Measurements from ENCODE around the gene MB. TPM values are rescaled to one million over a fixed set of nuclear protein-coding genes. Genes with fewer than 3 reads are reported as not detected.

MB gene
- polyA plus RNA-seq, 3 donors: not detected

DNA sequence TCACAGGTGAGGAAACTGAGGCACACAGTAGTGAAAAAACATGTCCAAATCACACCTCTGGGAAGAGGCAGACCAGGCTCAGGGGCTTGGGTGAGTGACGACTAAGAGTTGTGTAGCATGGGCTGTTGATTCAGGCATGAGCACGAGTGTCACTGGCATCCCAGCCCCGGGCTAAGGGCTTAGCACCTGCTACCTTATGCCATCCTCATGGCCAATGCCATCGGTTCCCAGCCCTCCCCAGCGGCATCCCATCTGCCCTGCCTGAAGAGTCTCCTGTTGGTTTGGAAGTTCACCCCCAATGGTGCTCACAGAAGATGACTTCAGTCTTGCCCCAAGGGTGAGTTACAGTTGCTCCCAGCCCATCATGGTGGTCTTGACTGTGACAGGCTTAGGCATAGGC, 22.4 kb downstream of the MB start:
- no peak for DNase-seq
- Mint-ChIP-seq H3K4me1 (peaks cover 15% of the 10 kb centered on the region), H3K27me3 (ENCODE audit: low read depth in 3 of 3) (peaks cover 6 to 9% (median 7%) of the 10 kb centered on the region in 3 donors), H3K9me3 (no peaks in the 10 kb centered on the region), H3K36me3 (no peaks in the 10 kb centered on the region), H3K27ac (no peak overlapping the region), H3K4me3 (no peak overlapping the region)
- WGBS (ENCODE audit: insufficient coverage): 95% methylated on average over 4 of the region's 5 CpGs
- Histone ChIP-seq H3K9me3 (replicated peaks in 1 of 2; ENCODE audit: control insufficient read depth in 1 of 2, insufficient read depth in 1 of 2, low read length in 2 of 2) (no peaks in the 10 kb centered on the region), H4K20me1 (ENCODE audit: insufficient read depth, low read length) (no peaks in the 10 kb centered on the region), H2AFZ (ENCODE audit: insufficient read depth, low read depth, low read length, poor library complexity, severe bottlenecking) (no peak overlapping the region), H3K4me3 (replicated peaks in 1 of 3; ENCODE audit: low read depth in 2 of 3, low read length in 3 of 3) (no peak overlapping the region), H3K4me1 (ENCODE audit: control insufficient read depth in 1 of 2, insufficient read depth in 2 of 2, low read length in 2 of 2) (peaks cover 21 to 30% of the 10 kb centered on the region in 2 donors), H3K27ac (ENCODE audit: low read depth in 1 of 2, low read length in 2 of 2) (no peak overlapping the region), H3K4me2 (replicated peaks; ENCODE audit: extremely low read depth, low read length, poor library complexity, severe bottlenecking) (no peak overlapping the region), H3K79me2 (ENCODE audit: insufficient read depth, low read length) (no peaks in the 10 kb centered on the region), H3K27me3 (ENCODE audit: control insufficient read depth in 2 of 2, insufficient read depth in 2 of 2, low read length in 2 of 2) (no peaks in the 10 kb centered on the region), H3K9ac (ENCODE audit: insufficient read depth, low read length, poor library complexity, severe bottlenecking) (no peak overlapping the region), H3K36me3 (replicated peaks in 1 of 2; ENCODE audit: control insufficient read depth in 1 of 2, insufficient read depth in 2 of 2, low read length in 2 of 2) (no peaks in the 10 kb centered on the region)
- TF ChIP-seq, protein P1, sequence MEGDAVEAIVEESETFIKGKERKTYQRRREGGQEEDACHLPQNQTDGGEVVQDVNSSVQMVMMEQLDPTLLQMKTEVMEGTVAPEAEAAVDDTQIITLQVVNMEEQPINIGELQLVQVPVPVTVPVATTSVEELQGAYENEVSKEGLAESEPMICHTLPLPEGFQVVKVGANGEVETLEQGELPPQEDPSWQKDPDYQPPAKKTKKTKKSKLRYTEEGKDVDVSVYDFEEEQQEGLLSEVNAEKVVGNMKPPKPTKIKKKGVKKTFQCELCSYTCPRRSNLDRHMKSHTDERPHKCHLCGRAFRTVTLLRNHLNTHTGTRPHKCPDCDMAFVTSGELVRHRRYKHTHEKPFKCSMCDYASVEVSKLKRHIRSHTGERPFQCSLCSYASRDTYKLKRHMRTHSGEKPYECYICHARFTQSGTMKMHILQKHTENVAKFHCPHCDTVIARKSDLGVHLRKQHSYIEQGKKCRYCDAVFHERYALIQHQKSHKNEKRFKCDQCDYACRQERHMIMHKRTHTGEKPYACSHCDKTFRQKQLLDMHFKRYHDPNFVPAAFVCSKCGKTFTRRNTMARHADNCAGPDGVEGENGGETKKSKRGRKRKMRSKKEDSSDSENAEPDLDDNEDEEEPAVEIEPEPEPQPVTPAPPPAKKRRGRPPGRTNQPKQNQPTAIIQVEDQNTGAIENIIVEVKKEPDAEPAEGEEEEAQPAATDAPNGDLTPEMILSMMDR (IDR thresholded peaks at IDR 0.05): no peak
- intact Hi-C loops (cut with micrococcal nuclease): no loop called here

DNA sequence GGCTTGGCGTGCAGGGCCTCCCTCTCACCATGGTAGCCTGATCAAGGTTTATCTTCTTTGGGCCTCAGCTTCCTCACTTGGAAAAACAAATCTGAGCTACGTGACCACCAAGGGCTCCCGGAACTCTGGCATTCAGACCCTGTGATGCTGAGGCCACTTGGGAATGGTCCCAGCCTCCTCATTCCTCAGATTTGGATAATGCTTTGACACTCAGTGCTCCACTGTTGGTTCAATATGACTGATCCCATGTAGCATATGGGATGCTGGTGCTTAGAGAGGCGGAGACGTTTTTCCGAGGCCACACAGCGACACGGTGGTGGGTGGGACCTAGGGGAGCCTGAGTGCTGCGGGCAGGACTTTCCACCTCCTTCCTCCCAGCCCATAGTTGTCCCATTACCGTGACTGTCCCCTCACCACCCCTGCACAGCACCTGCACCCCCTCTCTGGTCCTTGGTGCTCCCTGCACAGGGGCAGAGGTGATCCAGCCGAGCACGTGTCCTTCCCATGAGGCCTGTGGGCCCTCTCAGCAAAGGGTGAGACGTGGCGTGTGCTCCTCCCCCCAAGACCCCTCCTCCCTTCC, 23.1 kb downstream of the MB start:
- intact Hi-C loops (cut with micrococcal nuclease): no loop called here

More for the DNA sequence above, 23.1 kb downstream of the MB start:
- peaks cover 21 to 30% of the 10 kb centered on the region in 2 donors for H3K4me1 ChIP-seq (ENCODE audit: control insufficient read depth in 1 of 2, insufficient read depth in 2 of 2, low read length in 2 of 2)
- peak overlapping the region; percentile 6 for H3K4me2 ChIP-seq (replicated peaks; ENCODE audit: extremely low read depth, low read length, poor library complexity, severe bottlenecking)
- no peaks in the 10 kb centered on the region for H3K36me3 ChIP-seq (replicated peaks in 1 of 2; ENCODE audit: control insufficient read depth in 1 of 2, insufficient read depth in 2 of 2, low read length in 2 of 2)
- H3K4me3 ChIP-seq (replicated peaks in 1 of 3; ENCODE audit: low read depth in 2 of 3, low read length in 3 of 3): no peak overlapping the region
- DNase-seq: no peak
- H3K79me2 ChIP-seq (ENCODE audit: insufficient read depth, low read length): no peaks in the 10 kb centered on the region
- H2AFZ ChIP-seq (ENCODE audit: insufficient read depth, low read depth, low read length, poor library complexity, severe bottlenecking): no peak overlapping the region
- H3K9me3 ChIP-seq (replicated peaks in 1 of 2; ENCODE audit: control insufficient read depth in 1 of 2, insufficient read depth in 1 of 2, low read length in 2 of 2): no peaks in the 10 kb centered on the region
- Mint-ChIP-seq H3K27me3 (ENCODE audit: low read depth in 3 of 3) (peaks cover 6 to 9% (median 7%) of the 10 kb centered on the region in 3 donors), H3K4me1 (peaks cover 22% of the 10 kb centered on the region), H3K27ac (peak overlapping the region in 1 of 7 donors; percentile 59), H3K4me3 (no peak overlapping the region), H3K36me3 (no peaks in the 10 kb centered on the region), H3K9me3 (no peaks in the 10 kb centered on the region)
- no peak overlapping the region for H3K9ac ChIP-seq (ENCODE audit: insufficient read depth, low read length, poor library complexity, severe bottlenecking)
- H3K27me3 ChIP-seq (ENCODE audit: control insufficient read depth in 2 of 2, insufficient read depth in 2 of 2, low read length in 2 of 2): no peaks in the 10 kb centered on the region
- TF ChIP-seq, protein P1 (IDR thresholded peaks at IDR 0.05): no peak
- H4K20me1 ChIP-seq (ENCODE audit: insufficient read depth, low read length): no peaks in the 10 kb centered on the region
- WGBS (ENCODE audit: insufficient coverage): 89% methylated on average over 8 of the region's 14 CpGs
- no peak overlapping the region for H3K27ac ChIP-seq (ENCODE audit: low read depth in 1 of 2, low read length in 2 of 2)
